DOHH2 (cell line): Measurements from ENCODE around the gene VPS37D.

Experiments
- H3F3A ChIP-seq: fragments of 200-600 bp; sonication (generic), shearing (Covaris generic); 2 replicates; pipeline ENCODE4 v1.6.0; 2016; ENCODE audit warnings: antibody characterized with exemption, mild to moderate bottlenecking; ENCODE audit not compliant: control insufficient read depth, insufficient read depth
- H3K27ac ChIP-seq: fragments of 200-600 bp; sonication (generic); 2 replicates; pipeline ENCODE4 v1.5.1; 2014; ENCODE audit warnings: low read depth, mild to moderate bottlenecking, low read length, moderate library complexity
- H3K27me3 ChIP-seq: fragments of 200-600 bp; sonication (generic); 2 replicates; pipeline ENCODE4 v1.6.1; 2014; ENCODE audit warnings: mild to moderate bottlenecking, low read length, mixed read lengths; ENCODE audit not compliant: control insufficient read depth
- H3K36me3 ChIP-seq: fragments of 200-600 bp; sonication (generic); 2 replicates; pipeline ENCODE4 v1.6.1; 2014; ENCODE audit warnings: mild to moderate bottlenecking, low read length, moderate library complexity, mixed read lengths; ENCODE audit not compliant: control insufficient read depth
- H3K4me1 ChIP-seq: fragments of 200-600 bp; sonication (generic); 2 replicates; pipeline ENCODE4 v1.6.1; 2014; ENCODE audit warnings: mild to moderate bottlenecking, low read length, mixed read lengths; ENCODE audit not compliant: control insufficient read depth
- H3K4me2 ChIP-seq: fragments of 200-600 bp; sonication (generic); 2 replicates; pipeline ENCODE4 v1.6.0; 2014; ENCODE audit warnings: mild to moderate bottlenecking, low read length, moderate library complexity
- H3K4me3 ChIP-seq: fragments of 200-600 bp; sonication (generic); 2 replicates; pipeline ENCODE4 v1.5.1; 2014; ENCODE audit warnings: mild to moderate bottlenecking, low read length, mixed read lengths
- H3K79me2 ChIP-seq: fragments of 200-600 bp; sonication (generic); 2 replicates; pipeline ENCODE4 v1.6.1; 2014; ENCODE audit warnings: mild to moderate bottlenecking, low read length, mixed read lengths; ENCODE audit not compliant: control insufficient read depth
- H3K9me2 ChIP-seq: fragments of 200-600 bp; sonication (generic); replicated peaks from 2 replicates; pipeline ENCODE4 v1.6.1; 2014; ENCODE audit warnings: mild to moderate bottlenecking, low read length, mixed read lengths; ENCODE audit not compliant: control insufficient read depth
- H3K9me3 ChIP-seq: fragments of 200-600 bp; sonication (generic); 2 replicates; pipeline ENCODE4 v1.6.1; 2014; ENCODE audit warnings: antibody characterized with exemption, low read length, mixed read lengths; ENCODE audit not compliant: control insufficient read depth, insufficient read depth
- H4K20me1 ChIP-seq: fragments of 200-600 bp; sonication (generic); 2 replicates; pipeline ENCODE4 v1.6.0; 2014; ENCODE audit warnings: low read depth, mild to moderate bottlenecking, antibody characterized with exemption, low read length, moderate library complexity; ENCODE audit not compliant: control insufficient read depth, insufficient read depth
- CTCF ChIP-seq: fragments of 200-600 bp; sonication (generic); IDR thresholded peaks from one replicate; pipeline ENCODE4 v1.5.1; 2014; ENCODE audit warnings: antibody characterized with exemption, mild to moderate bottlenecking, low read depth, low read length; ENCODE audit not compliant: poor library complexity, severe bottlenecking
- EZH2phosphoT487 ChIP-seq: fragments of 200-600 bp; sonication (generic); IDR thresholded peaks from 2 replicates; pipeline ENCODE4 v1.6.1; 2017; ENCODE audit warnings: borderline replicate concordance, mild to moderate bottlenecking, antibody characterized with exemption, low read length, moderate library complexity, mixed read lengths

The VPS37D gene

GRCh38 chr7:73703225-73703624 lies 35.6 kb downstream of the VPS37D start:
- no peak for TF ChIP-seq EZH2phosphoT487
- TF ChIP-seq CTCF = no peak
- Histone ChIP-seq H3K4me2 (no peak overlapping the region; the same call in 1 of the 2 replicates), H4K20me1 (no peaks in the 10 kb centered on the region)

GRCh38 chr7:73703757-73704639 lies 36.4 kb downstream of the VPS37D start:
- Histone ChIP-seq H3K4me3 (no peak overlapping the region), H3K36me3 (peaks cover 9% of the 10 kb centered on the region), H3F3A (no peaks in the 10 kb centered on the region), H4K20me1 (no peaks in the 10 kb centered on the region), H3K9me3 (no peaks in the 10 kb centered on the region), H3K27ac (no peak overlapping the region), H3K4me1 (peaks cover 13% of the 10 kb centered on the region), H3K4me2 (peak overlapping the region; percentile 15; the same call in 1 of the 2 replicates), H3K79me2 (no peaks in the 10 kb centered on the region), H3K27me3 (no peaks in the 10 kb centered on the region), H3K9me2 (no peaks in the 10 kb centered on the region)
- TF ChIP-seq CTCF (no peak), EZH2phosphoT487 (no peak)

More at GRCh38 chr7:73703225-73703624, 35.6 kb downstream of the VPS37D start:
- H3K27me3 ChIP-seq = no peaks in the 10 kb centered on the region
- no peak overlapping the region for H3K4me3 ChIP-seq
- no peaks in the 10 kb centered on the region for H3K9me2 ChIP-seq
- H3F3A ChIP-seq = no peaks in the 10 kb centered on the region
- H3K4me1 ChIP-seq = peaks cover 13% of the 10 kb centered on the region
- peaks cover 17% of the 10 kb centered on the region for H3K36me3 ChIP-seq
- H3K79me2 ChIP-seq = no peaks in the 10 kb centered on the region
- H3K27ac ChIP-seq = no peak overlapping the region
- no peaks in the 10 kb centered on the region for H3K9me3 ChIP-seq

- H3K36me3 ChIP-seq = no peaks in the 10 kb centered on the region; the same call in 1 of the 2 replicates
- no peaks in the 10 kb centered on the region for H3K79me2 ChIP-seq
- no peaks in the 10 kb centered on the region for H3K9me3 ChIP-seq
- H3K27me3 ChIP-seq = no peaks in the 10 kb centered on the region
- no peaks in the 10 kb centered on the region for H3K9me2 ChIP-seq
- H3K27ac ChIP-seq = no peak overlapping the region
- no peaks in the 10 kb centered on the region for H3F3A ChIP-seq
- no peak overlapping the region for H3K4me2 ChIP-seq
- no peaks in the 10 kb centered on the region for H4K20me1 ChIP-seq
- H3K4me3 ChIP-seq = no peak overlapping the region
- TF ChIP-seq CTCF = no peak
- TF ChIP-seq EZH2phosphoT487 = no peak
- H3K4me1 ChIP-seq = peaks cover 13% of the 10 kb centered on the region
These were observed 37.3 kb downstream of the VPS37D start for GRCh38 chr7:73704640-73705550.
